Measurements from ENCODE around the gene FCF1.

GRCh38 chr14:74667758-74668157, 45.2 kb upstream of the FCF1 start:
- TF ChIP-seq CTCF (IDR thresholded peaks at IDR 0.05; ENCODE audit: poor library complexity, severe bottlenecking) (no peak), RAD21 (conservative IDR thresholded peaks at IDR 0.05) (no peak), POLR2AphosphoS5 (IDR thresholded peaks at IDR 0.05) (no peak)

Measured in neural cell (in vitro differentiated cells).